CD8-positive, alpha-beta memory T cell (primary cell): ENCODE data around the gene CREM. TPM values are rescaled to one million over a fixed set of nuclear protein-coding genes. Genes with fewer than 3 reads are reported as not detected.
A peak's percentile ranks its signal among the peaks of the same experiment; 100 is the strongest.

Experiments used
- CTCF ChIA-PET: fragments of 350-600 bp; sonication (Branson Sonifier 250); formaldehyde crosslinking; loops from one replicate; lab custom pipeline; 2021; ENCODE audit warnings: antibody characterized with exemption; lab: Charles Lee
- POLR2A ChIA-PET: fragments of 350-600 bp; sonication (Branson Sonifier 250); formaldehyde crosslinking; loops from one replicate; lab custom pipeline; 2021; ENCODE audit warnings: antibody characterized with exemption; lab: Charles Lee
- DNase-seq, 5 donors: peaks; one replicate each; pipeline versions ENCODE4 v3.0.0 to v3.0.0-alpha.2; 2020 to 2022; ENCODE audit warnings: mixed read lengths in 1 of 5
- H3K27ac ChIP-seq: one replicate; pipeline ENCODE4 v1.7.0; 2013; ENCODE audit warnings: low read depth, mild to moderate bottlenecking, low read length, moderate library complexity
- H3K27me3 ChIP-seq: 2 replicates; pipeline ENCODE4 v1.7.0; 2013; ENCODE audit warnings: low read length, mild to moderate bottlenecking; ENCODE audit not compliant: insufficient read depth, poor library complexity, severe bottlenecking
- H3K36me3 ChIP-seq: 2 replicates; pipeline ENCODE4 v1.7.0; 2013; ENCODE audit warnings: mild to moderate bottlenecking, low read length, moderate library complexity; ENCODE audit not compliant: insufficient read depth
- H3K4me1 ChIP-seq: 2 replicates; pipeline ENCODE4 v1.7.0; 2013; ENCODE audit warnings: mild to moderate bottlenecking, low read length, moderate library complexity; ENCODE audit not compliant: insufficient read depth
- H3K4me3 ChIP-seq: 2 replicates; pipeline ENCODE4 v1.7.0; 2013; ENCODE audit warnings: mild to moderate bottlenecking, low read length
- H3K9me3 ChIP-seq: 2 replicates; pipeline ENCODE4 v1.7.0; 2013; ENCODE audit warnings: mild to moderate bottlenecking, low read length
- H3K27ac Mint-ChIP-seq, 8 donors: one replicate each; pipeline ENCODE4 v1.8.0; 2020 to 2021; ENCODE audit warnings: mixed read lengths in 8 of 8, mild to moderate bottlenecking in 6 of 8, inconsistent platforms in 3 of 8, moderate library complexity in 3 of 8
- H3K27me3 Mint-ChIP-seq, 2 donors: one replicate each; pipeline ENCODE4 v1.8.0; 2020 to 2021; ENCODE audit warnings: mixed read lengths in 2 of 2, mild to moderate bottlenecking in 1 of 2, moderate library complexity in 1 of 2
- H3K36me3 Mint-ChIP-seq, 3 donors: one replicate each; pipeline ENCODE4 v1.8.0; 2020 to 2021; ENCODE audit warnings: mixed read lengths in 3 of 3, inconsistent platforms in 1 of 3, mild to moderate bottlenecking in 1 of 3
- H3K4me1 Mint-ChIP-seq, 3 donors: one replicate each; pipeline ENCODE4 v1.8.0; 2020 to 2021; ENCODE audit warnings: mixed read lengths in 3 of 3, inconsistent platforms in 1 of 3, mild to moderate bottlenecking in 1 of 3
- H3K4me3 Mint-ChIP-seq, 7 donors: one replicate each; pipeline ENCODE4 v1.8.0; 2020 to 2021; ENCODE audit warnings: mixed read lengths in 7 of 7, mild to moderate bottlenecking in 6 of 7, moderate library complexity in 4 of 7, inconsistent platforms in 2 of 7
- H3K9me3 Mint-ChIP-seq, 5 donors: one replicate each; pipeline ENCODE4 v1.8.0; 2020 to 2022; ENCODE audit warnings: mixed read lengths in 5 of 5, mild to moderate bottlenecking in 3 of 5, moderate library complexity in 2 of 5, inconsistent platforms in 1 of 5
- polyA plus RNA-seq: library from polyadenylated mRNA; unstranded; fragments of 300-500 nt; fragmentation: Illumina TruSeq; gene quantifications from one replicate; pipeline ENCODE4 v1.2.3, GENCODE V29; 2021
- total RNA-seq, 2 experiments: library from RNA; stranded (reverse); gene quantifications; one replicate each; pipeline ENCODE4 v1.2.3, GENCODE V29; 2021

CREM gene
- total and polyA plus RNA-seq, 3 experiments from 2014 or later: 29.4 to 134 (median 132) TPM

- ChIA-PET CTCF (interaction anchor here (1.2 to 1.4 kb wide), 3 partner anchors 98 to 110 kb away, joined by 3 to 4 read pairs (median 3); no protein-coding TSS in a partner anchor), POLR2A (interaction anchor here (0.5 kb wide), 1 partner anchor 39 kb away, joined by 3 read pairs; no protein-coding TSS in a partner anchor)
- peak overlapping the region in 1 of 8 donors; percentile 76 for H3K27ac Mint-ChIP-seq
Observed at GRCh38 chr10:35224045-35224740, 97.5 kb downstream of the CREM start.

GRCh38 chr10:35225204-35225603, 98.6 kb downstream of the CREM start:
- Mint-ChIP-seq H3K27me3 (peaks cover 3 to 4% of the 10 kb centered on the region in 2 donors), H3K9me3 (no peaks in the 10 kb centered on the region), H3K4me1 (peaks cover 4 to 7% (median 6%) of the 10 kb centered on the region in 3 donors), H3K27ac (peak overlapping the region in 7 of 8 donors; percentile 3 to 84 (median 27)), H3K4me3 (peak overlapping the region in 4 of 7 donors; percentile 2 to 54 (median 21)), H3K36me3 (peaks cover 0 to 5% (median 0%) of the 10 kb centered on the region in 3 donors)
- ChIA-PET POLR2A (no interaction called here), CTCF (interaction anchor here (1.2 kb wide), 1 partner anchor 104 kb away, joined by 3 read pairs; no protein-coding TSS in a partner anchor)
- no peaks in the 10 kb centered on the region for H3K36me3 ChIP-seq
- H3K27ac ChIP-seq: no peak overlapping the region
- no peaks in the 10 kb centered on the region for H3K27me3 ChIP-seq
- no peak overlapping the region for H3K4me3 ChIP-seq
- H3K9me3 ChIP-seq: no peaks in the 10 kb centered on the region
- DNase-seq: peak in 1 of 5 donors; percentile 14
- H3K4me1 ChIP-seq: no peaks in the 10 kb centered on the region

More at GRCh38 chr10:35224045-35224740, 97.5 kb downstream of the CREM start:
- Mint-ChIP-seq H3K27me3 (peaks cover 4 to 5% of the 10 kb centered on the region in 2 donors), H3K36me3 (peaks cover 0 to 5% (median 0%) of the 10 kb centered on the region in 3 donors), H3K4me3 (no peak overlapping the region), H3K9me3 (no peaks in the 10 kb centered on the region), H3K4me1 (peaks cover 4 to 9% (median 7%) of the 10 kb centered on the region in 3 donors)
- H3K4me3 ChIP-seq: no peak overlapping the region
- H3K9me3 ChIP-seq: no peaks in the 10 kb centered on the region
- H3K27ac ChIP-seq: no peak overlapping the region
- no peaks in the 10 kb centered on the region for H3K36me3 ChIP-seq
- DNase-seq: no peak
- H3K4me1 ChIP-seq: no peaks in the 10 kb centered on the region
- no peaks in the 10 kb centered on the region for H3K27me3 ChIP-seq

GRCh38 chr10:35226507-35226906, 99.9 kb downstream of the CREM start:
- H3K4me1 Mint-ChIP-seq: peaks cover 4 to 7% (median 6%) of the 10 kb centered on the region in 3 donors
- H3K36me3 Mint-ChIP-seq: peaks cover 0 to 5% (median 0%) of the 10 kb centered on the region in 3 donors
- Histone ChIP-seq H3K9me3 (no peaks in the 10 kb centered on the region), H3K27ac (no peak overlapping the region), H3K4me1 (no peaks in the 10 kb centered on the region), H3K36me3 (no peaks in the 10 kb centered on the region), H3K27me3 (no peaks in the 10 kb centered on the region), H3K4me3 (no peak overlapping the region)
- no peaks in the 10 kb centered on the region for H3K9me3 Mint-ChIP-seq
- H3K27ac Mint-ChIP-seq: peak overlapping the region in 1 of 8 donors; percentile 17
- POLR2A ChIA-PET: no interaction called here
- H3K27me3 Mint-ChIP-seq: peaks cover 0 to 4% of the 10 kb centered on the region in 2 donors
- CTCF ChIA-PET: interaction anchor here (1.0 to 1.2 kb wide), 2 partner anchors 100 to 106 kb away, joined by 3 read pairs; partner anchors contain the start of gene CREM
- no peak for DNase-seq
- no peak overlapping the region for H3K4me3 Mint-ChIP-seq

GRCh38 chr10:35228058-35228457, 101.4 kb downstream of the CREM start:
- Mint-ChIP-seq H3K4me3 (no peak overlapping the region), H3K4me1 (peaks cover 4 to 7% (median 6%) of the 10 kb centered on the region in 3 donors), H3K36me3 (peaks cover 0 to 5% (median 0%) of the 10 kb centered on the region in 3 donors), H3K27ac (no peak overlapping the region), H3K27me3 (no peaks in the 10 kb centered on the region), H3K9me3 (no peaks in the 10 kb centered on the region)
- ChIA-PET CTCF (interaction anchor here (1.0 kb wide), 1 partner anchor 32 kb away, joined by 3 read pairs; no protein-coding TSS in a partner anchor), POLR2A (no interaction called here)
- no peaks in the 10 kb centered on the region for H3K36me3 ChIP-seq
- no peaks in the 10 kb centered on the region for H3K9me3 ChIP-seq
- H3K4me1 ChIP-seq: no peaks in the 10 kb centered on the region
- no peak overlapping the region for H3K27ac ChIP-seq
- no peak for DNase-seq
- H3K4me3 ChIP-seq: no peak overlapping the region
- H3K27me3 ChIP-seq: no peaks in the 10 kb centered on the region

GRCh38 chr10:35231646-35232045, 105.0 kb downstream of the CREM start:
- no peaks in the 10 kb centered on the region for H3K4me1 Mint-ChIP-seq
- CTCF ChIA-PET: no interaction called here

GRCh38 chr10:35232527-35232926, 105.9 kb downstream of the CREM start:
- ChIA-PET CTCF (no interaction called here), POLR2A (no interaction called here)
- Mint-ChIP-seq H3K27ac (no peak overlapping the region), H3K4me1 (no peaks in the 10 kb centered on the region), H3K36me3 (no peaks in the 10 kb centered on the region), H3K27me3 (peaks cover 0 to 1% of the 10 kb centered on the region in 2 donors), H3K9me3 (no peaks in the 10 kb centered on the region), H3K4me3 (no peak overlapping the region)
- H3K27ac ChIP-seq: no peak overlapping the region
- no peak for DNase-seq
- H3K9me3 ChIP-seq: no peaks in the 10 kb centered on the region
- no peaks in the 10 kb centered on the region for H3K4me1 ChIP-seq
- no peak overlapping the region for H3K4me3 ChIP-seq
- no peaks in the 10 kb centered on the region for H3K27me3 ChIP-seq
- no peaks in the 10 kb centered on the region for H3K36me3 ChIP-seq

More at GRCh38 chr10:35231646-35232045, 105.0 kb downstream of the CREM start:
- Mint-ChIP-seq H3K36me3 (no peaks in the 10 kb centered on the region), H3K27me3 (peaks cover 0 to 1% of the 10 kb centered on the region in 2 donors), H3K4me3 (no peak overlapping the region), H3K9me3 (no peaks in the 10 kb centered on the region), H3K27ac (no peak overlapping the region)
- no peak overlapping the region for H3K4me3 ChIP-seq
- H3K27me3 ChIP-seq: no peaks in the 10 kb centered on the region
- H3K9me3 ChIP-seq: no peaks in the 10 kb centered on the region
- H3K4me1 ChIP-seq: no peaks in the 10 kb centered on the region
- H3K36me3 ChIP-seq: no peaks in the 10 kb centered on the region
- DNase-seq: no peak
- no peak overlapping the region for H3K27ac ChIP-seq
- POLR2A ChIA-PET: no interaction called here

GRCh38 chr10:35234073-35234472, 107.4 kb downstream of the CREM start:
- H3K4me1 ChIP-seq: no peaks in the 10 kb centered on the region
- Mint-ChIP-seq H3K27ac (no peak overlapping the region), H3K4me3 (no peak overlapping the region), H3K27me3 (peaks cover 0 to 1% of the 10 kb centered on the region in 2 donors), H3K36me3 (no peaks in the 10 kb centered on the region), H3K9me3 (no peaks in the 10 kb centered on the region), H3K4me1 (no peaks in the 10 kb centered on the region)
- H3K27me3 ChIP-seq: no peaks in the 10 kb centered on the region
- POLR2A ChIA-PET: no interaction called here
- no peak overlapping the region for H3K27ac ChIP-seq
- no peak for DNase-seq
- H3K9me3 ChIP-seq: no peaks in the 10 kb centered on the region
- H3K36me3 ChIP-seq: no peaks in the 10 kb centered on the region
- H3K4me3 ChIP-seq: no peak overlapping the region
- CTCF ChIA-PET: no interaction called here

GRCh38 chr10:35236739-35237138, 110.1 kb downstream of the CREM start:
- H3K9me3 ChIP-seq: no peaks in the 10 kb centered on the region
- H3K27me3 Mint-ChIP-seq: peaks cover 0 to 1% of the 10 kb centered on the region in 2 donors
- ChIA-PET POLR2A (no interaction called here), CTCF (no interaction called here)
- no peak overlapping the region for H3K27ac ChIP-seq
- no peaks in the 10 kb centered on the region for H3K4me1 ChIP-seq
- no peak overlapping the region for H3K27ac Mint-ChIP-seq
- H3K36me3 ChIP-seq: no peaks in the 10 kb centered on the region
- no peaks in the 10 kb centered on the region for H3K9me3 Mint-ChIP-seq
- H3K4me1 Mint-ChIP-seq: no peaks in the 10 kb centered on the region
- H3K4me3 Mint-ChIP-seq: no peak overlapping the region
- H3K4me3 ChIP-seq: no peak overlapping the region
- H3K36me3 Mint-ChIP-seq: no peaks in the 10 kb centered on the region
- no peaks in the 10 kb centered on the region for H3K27me3 ChIP-seq
- DNase-seq: no peak
